Measurements from ENCODE around the gene PDE8A.

- TF ChIP-seq, protein P1, sequence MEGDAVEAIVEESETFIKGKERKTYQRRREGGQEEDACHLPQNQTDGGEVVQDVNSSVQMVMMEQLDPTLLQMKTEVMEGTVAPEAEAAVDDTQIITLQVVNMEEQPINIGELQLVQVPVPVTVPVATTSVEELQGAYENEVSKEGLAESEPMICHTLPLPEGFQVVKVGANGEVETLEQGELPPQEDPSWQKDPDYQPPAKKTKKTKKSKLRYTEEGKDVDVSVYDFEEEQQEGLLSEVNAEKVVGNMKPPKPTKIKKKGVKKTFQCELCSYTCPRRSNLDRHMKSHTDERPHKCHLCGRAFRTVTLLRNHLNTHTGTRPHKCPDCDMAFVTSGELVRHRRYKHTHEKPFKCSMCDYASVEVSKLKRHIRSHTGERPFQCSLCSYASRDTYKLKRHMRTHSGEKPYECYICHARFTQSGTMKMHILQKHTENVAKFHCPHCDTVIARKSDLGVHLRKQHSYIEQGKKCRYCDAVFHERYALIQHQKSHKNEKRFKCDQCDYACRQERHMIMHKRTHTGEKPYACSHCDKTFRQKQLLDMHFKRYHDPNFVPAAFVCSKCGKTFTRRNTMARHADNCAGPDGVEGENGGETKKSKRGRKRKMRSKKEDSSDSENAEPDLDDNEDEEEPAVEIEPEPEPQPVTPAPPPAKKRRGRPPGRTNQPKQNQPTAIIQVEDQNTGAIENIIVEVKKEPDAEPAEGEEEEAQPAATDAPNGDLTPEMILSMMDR (IDR thresholded peaks at IDR 0.05; ENCODE audit: low read depth, low read length, missing input control) = no peak
- TF ChIP-seq, protein P2, sequence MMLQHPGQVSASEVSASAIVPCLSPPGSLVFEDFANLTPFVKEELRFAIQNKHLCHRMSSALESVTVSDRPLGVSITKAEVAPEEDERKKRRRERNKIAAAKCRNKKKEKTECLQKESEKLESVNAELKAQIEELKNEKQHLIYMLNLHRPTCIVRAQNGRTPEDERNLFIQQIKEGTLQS (IDR thresholded peaks at IDR 0.05) = no peak
- TF ChIP-seq TAF1 (conservative IDR thresholded peaks at IDR 0.05) = no peak
Observed at GRCh38 chr15:85109333-85109732, 127.7 kb downstream of the PDE8A start.
